Skeletal muscle tissue (tissue), 4 donors: Measurements from ENCODE around the gene PTPRT. TPM values are rescaled to one million over a fixed set of nuclear protein-coding genes. Genes with fewer than 3 reads are reported as not detected.

Source experiments
- H3K27ac ChIP-seq: one replicate; pipeline ENCODE4 v1.7.0; 2013; ENCODE audit warnings: mild to moderate bottlenecking, low read depth, low read length, inconsistent platforms
- H3K27me3 ChIP-seq, 3 donors: one replicate each; pipeline ENCODE4 v1.7.0; 2013; ENCODE audit warnings: low read length in 3 of 3; ENCODE audit not compliant: control insufficient read depth in 3 of 3, insufficient read depth in 3 of 3
- H3K36me3 ChIP-seq, 3 donors: one replicate each; pipeline ENCODE4 v1.7.0; 2013; ENCODE audit warnings: low read length in 3 of 3; ENCODE audit not compliant: control insufficient read depth in 3 of 3, insufficient read depth in 3 of 3
- H3K4me1 ChIP-seq, 3 donors: one replicate each; pipeline ENCODE4 v1.7.0; 2013; ENCODE audit warnings: low read length in 3 of 3, mild to moderate bottlenecking in 3 of 3; ENCODE audit not compliant: control insufficient read depth in 3 of 3, insufficient read depth in 3 of 3
- H3K4me3 ChIP-seq, 3 donors: one replicate each; pipeline ENCODE4 v1.7.0; 2013; ENCODE audit warnings: low read length in 3 of 3
- H3K9ac ChIP-seq, 3 donors: one replicate each; pipeline ENCODE4 v1.7.0; 2013; ENCODE audit warnings: low read length in 3 of 3, mild to moderate bottlenecking in 3 of 3, moderate library complexity in 2 of 3, low read depth in 1 of 3
- H3K9me3 ChIP-seq, 3 donors: one replicate each; pipeline ENCODE4 v1.7.0; 2013; ENCODE audit warnings: low read length in 3 of 3; ENCODE audit not compliant: control insufficient read depth in 3 of 3
- total RNA-seq: library from RNA; depleted of rRNA; stranded (reverse); fragments of >200 nt; gene quantifications from one replicate; pipeline ENCODE4 v1.2.3, GENCODE V29; 2014
- donor health status: Osteomylitis.

PTPRT gene
- total RNA-seq, 1 donor from 2014 or later = 1.0 TPM

DNA sequence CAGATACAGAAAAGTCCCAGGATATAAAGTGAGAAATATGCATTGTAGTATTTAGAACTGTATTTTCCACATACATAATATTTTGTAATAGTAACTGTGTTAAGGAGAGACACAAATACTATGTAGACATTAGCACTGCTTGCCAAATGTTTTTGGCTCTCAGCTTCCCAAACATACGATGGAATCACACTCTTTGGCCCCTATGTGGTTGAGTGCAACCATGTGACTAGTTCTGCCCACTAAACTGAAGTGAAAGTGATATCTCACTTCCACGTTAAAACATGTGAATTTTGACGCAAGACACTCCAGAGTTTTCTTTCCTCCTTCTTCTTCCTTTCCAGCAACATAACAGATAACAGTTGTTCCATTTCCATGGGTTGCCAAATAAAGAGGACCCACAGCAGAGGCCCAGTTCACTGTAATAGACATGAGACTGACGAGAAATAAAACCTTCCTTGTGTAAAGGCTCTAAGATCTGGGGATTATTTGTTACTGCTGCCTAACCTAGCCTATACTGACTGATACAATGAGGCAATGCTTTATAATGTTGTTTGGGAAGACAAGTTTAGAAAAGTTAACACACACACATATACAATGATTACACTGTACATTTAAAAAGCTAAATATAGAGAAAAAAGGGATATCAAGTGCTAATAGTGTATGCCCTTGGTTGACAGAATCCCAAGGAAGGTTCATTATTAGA, 97.2 kb downstream of the PTPRT start:
- Histone ChIP-seq H3K27me3 (peaks cover 0 to 3% (median 0%) of the 10 kb centered on the region in 3 donors), H3K9ac (no peak overlapping the region), H3K36me3 (no peaks in the 10 kb centered on the region), H3K4me1 (no peaks in the 10 kb centered on the region), H3K9me3 (peaks cover 0 to 5% (median 0%) of the 10 kb centered on the region in 3 donors), H3K27ac (no peak overlapping the region), H3K4me3 (no peak overlapping the region)

- Histone ChIP-seq H3K4me1 (no peaks in the 10 kb centered on the region), H3K27me3 (no peaks in the 10 kb centered on the region), H3K27ac (no peak overlapping the region), H3K36me3 (no peaks in the 10 kb centered on the region), H3K9ac (no peak overlapping the region), H3K4me3 (no peak overlapping the region), H3K9me3 (peaks cover 0 to under 1% (median 0%) of the 10 kb centered on the region in 3 donors)
These were observed 121.2 kb downstream of the PTPRT start for GRCh38 chr20:43068482-43068881.

DNA sequence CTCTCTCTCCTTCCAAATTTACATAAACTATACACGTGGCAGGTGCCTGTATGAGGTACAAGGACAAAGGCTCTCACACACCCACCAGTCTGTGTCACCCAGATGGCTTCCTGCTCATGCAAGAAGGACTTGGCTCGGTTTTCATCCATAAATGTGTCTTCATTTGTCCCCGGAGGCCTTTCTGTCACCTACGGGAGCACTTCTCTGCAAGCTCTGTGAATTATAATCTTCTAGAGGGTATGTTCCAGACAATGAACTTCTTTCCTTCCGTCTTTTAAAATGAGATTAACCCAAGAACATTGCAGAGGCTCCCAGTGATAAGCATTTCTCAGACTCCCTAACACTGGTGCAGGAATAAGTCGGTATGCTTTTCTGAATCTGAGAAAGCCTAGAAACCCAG, 123.6 kb downstream of the PTPRT start:
- Histone ChIP-seq H3K36me3 (no peaks in the 10 kb centered on the region), H3K27me3 (no peaks in the 10 kb centered on the region), H3K4me3 (no peak overlapping the region), H3K9ac (no peak overlapping the region), H3K4me1 (no peaks in the 10 kb centered on the region), H3K27ac (no peak overlapping the region), H3K9me3 (peaks cover 0 to 4% (median 0%) of the 10 kb centered on the region in 3 donors)

DNA sequence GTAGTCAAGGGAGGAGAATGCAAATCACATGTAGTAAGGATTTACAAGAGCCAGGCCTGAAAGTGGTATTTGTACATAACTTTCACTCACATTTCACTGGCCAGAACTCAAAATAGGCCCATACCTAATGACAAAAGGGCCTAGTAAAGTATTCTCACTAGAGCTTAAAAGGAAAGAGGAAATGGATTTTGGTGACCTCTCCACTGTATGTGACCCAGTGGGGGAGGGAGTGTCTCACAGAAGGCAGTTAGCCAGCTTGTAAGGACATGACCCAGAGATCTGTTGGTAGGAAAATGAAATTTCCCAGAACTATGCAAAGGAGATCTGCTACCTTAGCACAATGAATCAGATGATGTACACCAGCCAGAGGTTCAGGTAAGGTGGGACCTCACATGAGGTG, 124.4 kb downstream of the PTPRT start:
- Histone ChIP-seq H3K9me3 (peaks cover 0 to 4% (median 0%) of the 10 kb centered on the region in 3 donors), H3K36me3 (no peaks in the 10 kb centered on the region), H3K9ac (no peak overlapping the region), H3K4me1 (no peaks in the 10 kb centered on the region), H3K27ac (no peak overlapping the region), H3K27me3 (no peaks in the 10 kb centered on the region), H3K4me3 (no peak overlapping the region)

- no peaks in the 10 kb centered on the region for H3K9me3 ChIP-seq
- H3K27ac ChIP-seq = no peak overlapping the region
These were observed 131.6 kb downstream of the PTPRT start for GRCh38 chr20:43058077-43058476.

DNA sequence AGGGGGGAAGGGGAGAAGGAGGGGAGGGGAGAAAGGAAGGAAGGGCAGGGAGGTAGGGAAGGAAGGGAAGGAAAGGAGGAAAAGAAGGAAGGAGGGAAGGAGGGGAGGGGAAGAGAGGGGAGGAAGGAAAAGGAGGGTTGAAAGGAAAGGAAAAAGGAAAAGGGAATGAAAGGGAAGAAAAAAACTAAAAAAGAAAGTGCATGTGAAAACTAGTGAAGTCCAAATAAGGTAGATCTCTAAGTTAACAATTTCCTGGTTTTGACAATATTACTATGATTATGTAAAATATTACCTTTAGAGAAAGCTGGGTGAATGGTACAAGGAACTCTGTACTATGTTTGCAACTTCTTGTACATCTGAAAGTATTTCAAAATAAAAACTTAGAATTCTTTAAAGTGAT, 132.4 kb downstream of the PTPRT start:
- Histone ChIP-seq H3K9ac (no peak overlapping the region), H3K27ac (no peak overlapping the region), H3K9me3 (no peaks in the 10 kb centered on the region), H3K4me3 (no peak overlapping the region), H3K4me1 (no peaks in the 10 kb centered on the region), H3K27me3 (no peaks in the 10 kb centered on the region), H3K36me3 (no peaks in the 10 kb centered on the region)

More at GRCh38 chr20:43058077-43058476, 131.6 kb downstream of the PTPRT start:
- no peak overlapping the region for H3K9ac ChIP-seq
- H3K27me3 ChIP-seq = no peaks in the 10 kb centered on the region
- H3K36me3 ChIP-seq = no peaks in the 10 kb centered on the region
- no peaks in the 10 kb centered on the region for H3K4me1 ChIP-seq
- H3K4me3 ChIP-seq = no peak overlapping the region

DNA sequence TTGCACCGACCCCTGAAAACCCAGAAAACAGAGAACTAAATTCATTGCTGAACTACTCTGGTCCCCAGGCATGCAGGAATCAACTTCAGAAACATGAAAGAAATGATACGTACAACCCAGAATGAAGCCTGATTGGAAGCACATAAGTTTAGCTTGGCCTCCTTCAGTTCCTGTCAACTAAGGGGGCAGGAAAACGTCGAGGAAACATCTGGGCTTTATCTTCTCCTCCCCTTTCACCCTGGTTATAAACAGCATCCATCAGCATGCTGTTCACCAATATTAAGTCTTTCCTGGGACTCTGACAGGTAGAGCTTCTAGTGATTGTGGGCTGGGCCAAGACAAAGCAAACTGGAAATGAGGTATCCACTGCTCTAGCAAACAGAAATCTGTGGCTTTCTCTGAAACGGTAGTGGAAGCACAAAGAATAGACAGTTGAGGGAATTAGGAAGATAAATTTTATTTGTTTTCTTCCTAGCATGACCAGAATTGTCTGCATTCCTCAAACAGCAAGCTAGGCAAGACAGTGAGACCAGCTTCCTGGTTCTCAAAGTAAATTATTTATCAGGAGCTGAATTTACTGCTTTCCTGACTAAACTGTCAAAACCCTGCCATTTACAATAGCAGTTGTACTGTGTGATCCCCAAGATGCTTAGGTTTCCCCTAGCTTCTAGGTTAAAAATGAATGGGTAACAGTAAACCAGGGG, 134.4 kb downstream of the PTPRT start:
- Histone ChIP-seq H3K4me3 (no peak overlapping the region), H3K36me3 (no peaks in the 10 kb centered on the region), H3K9me3 (no peaks in the 10 kb centered on the region), H3K27ac (no peak overlapping the region), H3K27me3 (no peaks in the 10 kb centered on the region), H3K4me1 (no peaks in the 10 kb centered on the region), H3K9ac (no peak overlapping the region)

DNA sequence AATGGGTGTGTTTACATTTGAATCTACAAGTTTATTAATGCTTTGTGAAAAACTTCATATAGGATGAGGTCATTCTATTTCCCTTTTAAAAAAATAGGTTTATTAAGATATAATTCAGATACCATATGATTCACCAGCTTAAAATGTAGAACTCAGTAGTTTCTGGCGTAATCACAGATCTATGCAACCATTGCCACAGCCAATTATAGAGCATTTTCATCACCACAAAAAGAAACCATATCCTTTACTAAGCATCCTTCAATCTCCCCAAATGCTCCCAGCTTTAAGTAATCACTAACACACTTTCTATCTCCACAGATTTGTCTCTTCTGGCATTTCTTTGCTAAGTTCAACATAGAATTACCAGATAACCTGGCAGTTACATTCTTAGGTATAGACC, 137.2 kb downstream of the PTPRT start:
- Histone ChIP-seq H3K27me3 (no peaks in the 10 kb centered on the region), H3K27ac (no peak overlapping the region), H3K4me1 (no peaks in the 10 kb centered on the region), H3K4me3 (no peak overlapping the region), H3K9ac (no peak overlapping the region), H3K9me3 (peaks cover 0 to 2% (median 0%) of the 10 kb centered on the region in 3 donors), H3K36me3 (no peaks in the 10 kb centered on the region)

DNA sequence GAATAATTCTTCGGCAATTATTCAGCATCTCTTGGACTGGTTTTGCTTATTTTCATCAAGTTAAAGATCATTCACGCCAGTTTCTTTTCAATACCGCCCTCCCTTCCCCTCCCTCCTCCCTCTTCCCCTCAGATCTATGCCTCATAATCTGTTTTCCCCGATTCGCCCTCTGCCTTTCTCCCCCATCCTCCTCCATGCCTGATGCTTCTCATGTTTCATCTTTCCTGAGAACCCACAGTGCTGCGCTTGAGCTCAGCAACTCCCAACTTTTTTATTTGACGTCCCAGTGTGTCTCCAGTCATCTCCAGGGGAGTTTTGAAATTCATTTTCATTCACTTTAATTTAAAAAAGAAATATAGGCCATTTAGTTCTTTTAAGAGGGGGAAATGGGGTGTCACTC, 142.7 kb downstream of the PTPRT start:
- peaks cover 0 to 2% (median 0%) of the 10 kb centered on the region in 3 donors for H3K9me3 ChIP-seq
- no peak overlapping the region for H3K27ac ChIP-seq
- no peak overlapping the region for H3K4me3 ChIP-seq
- H3K36me3 ChIP-seq = no peaks in the 10 kb centered on the region
- H3K27me3 ChIP-seq = no peaks in the 10 kb centered on the region
- H3K4me1 ChIP-seq = no peaks in the 10 kb centered on the region
- no peak overlapping the region for H3K9ac ChIP-seq

DNA sequence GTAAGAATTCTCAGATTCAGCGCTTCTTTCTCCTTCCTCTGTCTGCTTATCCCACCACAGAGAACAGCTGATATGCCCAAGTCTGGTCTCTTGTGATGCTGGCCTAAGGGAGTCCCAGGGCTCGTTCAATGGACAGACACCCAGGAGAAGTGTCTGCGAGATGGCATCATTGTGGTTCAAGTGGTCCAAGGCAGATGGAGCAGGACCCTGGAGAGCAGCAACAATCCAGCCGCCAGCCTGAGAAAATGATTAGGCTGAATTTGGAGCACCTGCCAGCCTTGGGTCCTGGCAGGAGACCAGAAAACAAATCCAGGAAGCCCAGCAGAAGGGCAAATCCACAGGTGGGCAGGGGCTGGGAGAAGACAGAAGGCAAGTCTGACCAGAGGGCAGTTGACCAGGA, 145.8 kb downstream of the PTPRT start:
- H3K27me3 ChIP-seq = no peaks in the 10 kb centered on the region
- H3K4me1 ChIP-seq = no peaks in the 10 kb centered on the region
- peaks cover 0 to 2% (median 0%) of the 10 kb centered on the region in 3 donors for H3K9me3 ChIP-seq
- H3K27ac ChIP-seq = no peak overlapping the region
- no peak overlapping the region for H3K9ac ChIP-seq
- no peak overlapping the region for H3K4me3 ChIP-seq
- no peaks in the 10 kb centered on the region for H3K36me3 ChIP-seq
